Stimulated activated naive CD8-positive, alpha-beta T cell treated with anti-CD3 and anti-CD28 coated beads, Interleukin-15, amount 100 ng/mL, for 72 hours (primary cell): ENCODE measurements around the gene ASB11.

Experiments
- ATAC-seq: fragments of 150-1000 bp; cut with Tn5 transposase; 2 replicates; pipeline ENCODE4 v1.10.0; 2021; ENCODE audit warnings: mild to moderate bottlenecking, moderate library complexity
- DNase-seq, 2 donors: peaks; one replicate each; pipeline ENCODE4 v3.0.0; 2021 to 2022
- H3K27ac Mint-ChIP-seq, 2 donors: one replicate each; pipeline ENCODE4 v1.8.0; 2022; ENCODE audit warnings: mild to moderate bottlenecking in 2 of 2, mixed read lengths in 2 of 2, moderate library complexity in 2 of 2
- H3K27me3 Mint-ChIP-seq: one replicate; pipeline ENCODE4 v1.8.0; 2022; ENCODE audit warnings: mixed read lengths
- H3K4me1 Mint-ChIP-seq: one replicate; pipeline ENCODE4 v1.8.0; 2022; ENCODE audit warnings: mild to moderate bottlenecking, mixed read lengths
- H3K4me3 Mint-ChIP-seq, 2 donors: one replicate each; pipeline ENCODE4 v1.8.0; 2022; ENCODE audit warnings: mild to moderate bottlenecking in 2 of 2, mixed read lengths in 2 of 2, moderate library complexity in 1 of 2
- H3K9me3 Mint-ChIP-seq, 2 donors: one replicate each; pipeline ENCODE4 v1.8.0; 2022; ENCODE audit warnings: mixed read lengths in 2 of 2

Gene ASB11, protein sequence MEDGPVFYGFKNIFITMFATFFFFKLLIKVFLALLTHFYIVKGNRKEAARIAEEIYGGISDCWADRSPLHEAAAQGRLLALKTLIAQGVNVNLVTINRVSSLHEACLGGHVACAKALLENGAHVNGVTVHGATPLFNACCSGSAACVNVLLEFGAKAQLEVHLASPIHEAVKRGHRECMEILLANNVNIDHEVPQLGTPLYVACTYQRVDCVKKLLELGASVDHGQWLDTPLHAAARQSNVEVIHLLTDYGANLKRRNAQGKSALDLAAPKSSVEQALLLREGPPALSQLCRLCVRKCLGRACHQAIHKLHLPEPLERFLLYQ

DNA sequence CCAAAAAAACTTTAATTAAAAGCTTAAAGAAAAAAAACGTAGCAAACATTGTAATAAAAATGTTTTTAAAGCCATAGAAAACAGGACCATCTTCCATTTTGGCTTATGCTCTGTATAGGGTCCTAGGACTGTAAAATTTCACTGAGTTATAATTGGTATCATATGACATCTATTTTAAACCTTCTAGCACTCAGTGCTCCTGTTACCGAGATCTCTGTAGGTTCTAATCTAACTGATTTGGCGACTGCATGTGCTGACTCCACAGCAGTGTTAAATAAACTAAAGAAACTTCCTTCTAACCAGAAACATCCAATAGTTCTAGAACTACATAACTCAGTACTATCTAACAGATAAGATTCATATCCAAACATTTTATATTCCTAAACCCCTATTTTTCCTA, at the start of gene ASB11:
TSS of gene ASB11 (minus strand) at position 132 of the 400 bp plus-strand sequence. CDS start at position 97, 35 bp downstream.
- DNase-seq (no peak), ATAC-seq (no peak)
- Mint-ChIP-seq H3K9me3 (no peaks in the 10 kb centered on the region), H3K4me1 (no peaks in the 10 kb centered on the region), H3K27ac (no peak within 1 kb of the TSS), H3K27me3 (no peaks in the 10 kb centered on the region), H3K4me3 (no peak within 1 kb of the TSS)

DNA sequence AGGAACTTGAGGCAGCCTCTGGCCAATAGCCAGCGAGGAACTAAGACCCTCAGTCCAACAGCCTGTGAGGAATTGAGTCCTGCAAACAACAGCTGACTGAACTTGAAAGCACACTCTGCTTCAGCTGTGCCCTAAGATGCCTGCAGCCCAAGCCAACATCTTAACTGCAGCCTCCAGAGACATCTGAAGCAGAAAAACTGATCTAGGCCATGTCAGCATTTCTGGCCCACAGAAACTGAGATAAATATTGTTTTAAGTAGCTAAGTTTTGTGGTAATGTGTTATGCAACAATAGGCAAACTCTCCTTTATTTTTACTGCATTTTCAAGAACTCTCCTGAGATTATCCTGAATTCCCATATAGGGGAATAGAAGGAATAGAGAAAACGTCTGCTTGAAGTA, 44.3 kb upstream of the ASB11 start:
- Mint-ChIP-seq H3K4me1 (no peaks in the 10 kb centered on the region), H3K9me3 (no peaks in the 10 kb centered on the region), H3K27ac (no peak overlapping the region), H3K27me3 (peaks cover 8% of the 10 kb centered on the region), H3K4me3 (no peak overlapping the region)
- DNase-seq = no peak
- no peak for ATAC-seq

DNA sequence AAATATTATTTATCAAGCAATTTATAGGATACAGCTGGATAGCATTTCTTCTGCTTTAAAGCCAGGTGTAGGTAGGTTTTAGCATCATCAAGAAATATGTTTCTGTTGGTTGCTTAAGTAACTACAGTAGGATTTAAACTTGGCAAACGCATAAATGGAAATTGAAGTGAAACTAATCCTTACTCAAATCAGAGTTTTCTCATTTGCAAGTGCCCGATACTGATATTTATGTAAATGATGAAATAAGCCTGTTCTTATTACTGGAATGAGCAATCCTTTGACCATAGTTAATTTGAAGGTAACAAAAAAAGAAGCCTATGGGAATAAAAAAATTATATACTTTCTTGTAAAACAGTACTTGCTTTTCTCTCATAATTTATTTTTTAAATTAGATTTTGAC, 43.1 kb upstream of the ASB11 start:
- Mint-ChIP-seq H3K9me3 (no peaks in the 10 kb centered on the region), H3K27ac (no peak overlapping the region), H3K27me3 (peaks cover 8% of the 10 kb centered on the region), H3K4me3 (no peak overlapping the region), H3K4me1 (no peaks in the 10 kb centered on the region)
- ATAC-seq = no peak
- no peak for DNase-seq

DNA sequence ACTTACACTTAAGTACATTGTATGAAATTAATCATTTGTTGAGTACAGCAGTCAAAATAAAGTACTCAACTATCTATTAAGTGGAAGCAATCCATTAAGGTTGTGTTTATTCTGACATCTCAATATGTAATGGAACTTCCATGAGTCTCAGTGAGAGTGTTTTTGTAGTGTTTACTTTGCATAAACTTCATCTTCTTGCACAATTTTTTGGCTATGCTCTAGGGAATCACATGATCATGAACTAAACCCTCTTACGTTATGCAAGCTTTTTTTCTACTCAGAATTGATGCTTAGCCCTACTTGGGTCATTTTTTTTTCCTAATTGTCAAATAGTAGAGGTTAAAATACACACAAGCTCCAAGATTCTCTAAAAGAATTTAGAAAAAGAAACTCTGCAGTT, 41.0 kb upstream of the ASB11 start:
- no peak overlapping the region for H3K27ac Mint-ChIP-seq
- H3K4me3 Mint-ChIP-seq = no peak overlapping the region
- no peaks in the 10 kb centered on the region for H3K4me1 Mint-ChIP-seq
- ATAC-seq = no peak
- H3K9me3 Mint-ChIP-seq = no peaks in the 10 kb centered on the region
- DNase-seq = no peak
- peaks cover 8% of the 10 kb centered on the region for H3K27me3 Mint-ChIP-seq

DNA sequence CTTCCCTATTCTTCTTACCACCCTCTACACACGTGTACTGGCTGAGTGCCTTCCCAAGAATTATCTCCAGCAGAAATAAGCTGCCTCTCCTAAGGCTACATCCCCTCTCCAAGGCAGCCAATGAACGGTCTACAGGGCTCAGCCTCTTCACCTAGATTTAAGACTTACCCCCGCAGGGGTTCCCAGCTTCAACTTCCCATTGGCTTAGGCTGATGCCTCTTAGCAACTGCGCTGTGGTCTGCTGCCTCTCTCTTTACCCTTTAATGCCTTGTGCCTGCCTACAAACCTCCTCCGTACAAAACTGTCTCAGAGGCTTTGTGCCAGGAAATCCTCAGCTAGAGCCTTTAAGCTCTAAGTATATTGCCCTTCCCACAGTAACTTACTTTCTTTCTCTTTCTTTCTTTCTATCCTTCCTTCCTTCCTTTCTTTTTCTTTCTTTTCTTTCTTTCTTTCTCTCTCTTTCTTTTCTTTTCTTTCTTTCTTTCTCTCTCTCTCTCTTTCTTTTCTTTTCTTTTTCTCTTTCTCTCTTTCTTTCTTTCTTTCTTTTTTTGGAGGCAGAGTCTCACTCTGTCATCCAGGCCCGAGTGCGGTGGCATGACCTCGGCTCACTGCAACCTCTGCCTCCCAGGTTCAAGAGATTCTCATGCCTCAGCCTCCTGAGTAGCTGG, 35.0 kb upstream of the ASB11 start:
- H3K4me3 Mint-ChIP-seq = no peak overlapping the region
- H3K27me3 Mint-ChIP-seq = peaks cover 8% of the 10 kb centered on the region
- ATAC-seq (no peak), DNase-seq (no peak)
- H3K9me3 Mint-ChIP-seq = no peaks in the 10 kb centered on the region
- H3K27ac Mint-ChIP-seq = peak overlapping the region in 1 of 2 donors; percentile 70
- no peaks in the 10 kb centered on the region for H3K4me1 Mint-ChIP-seq

DNA sequence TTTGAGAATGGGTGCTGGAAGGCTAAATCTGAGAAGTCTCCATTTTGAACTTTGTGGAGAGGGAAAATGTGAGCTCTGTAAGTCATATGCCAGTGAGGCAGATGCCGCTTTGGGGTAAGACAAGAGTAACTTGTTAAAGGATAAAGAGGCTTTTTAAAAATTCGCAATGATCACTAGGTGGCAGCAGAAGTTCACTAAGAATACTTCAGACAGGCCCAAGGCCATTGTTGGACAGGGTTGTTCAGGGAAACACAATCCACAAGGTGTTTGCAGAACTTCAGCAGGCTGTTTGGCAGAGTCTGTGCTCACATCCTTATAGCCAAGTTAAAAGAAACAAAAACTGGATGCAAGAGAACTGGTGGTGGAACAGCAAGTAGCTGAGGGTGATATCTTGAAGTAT, 33.6 kb upstream of the ASB11 start:
- Mint-ChIP-seq H3K4me3 (no peak overlapping the region), H3K4me1 (no peaks in the 10 kb centered on the region), H3K27me3 (peaks cover 12% of the 10 kb centered on the region), H3K27ac (no peak overlapping the region), H3K9me3 (no peaks in the 10 kb centered on the region)
- DNase-seq = peak; percentile 1 to 14
- peak; percentile 52 for ATAC-seq

DNA sequence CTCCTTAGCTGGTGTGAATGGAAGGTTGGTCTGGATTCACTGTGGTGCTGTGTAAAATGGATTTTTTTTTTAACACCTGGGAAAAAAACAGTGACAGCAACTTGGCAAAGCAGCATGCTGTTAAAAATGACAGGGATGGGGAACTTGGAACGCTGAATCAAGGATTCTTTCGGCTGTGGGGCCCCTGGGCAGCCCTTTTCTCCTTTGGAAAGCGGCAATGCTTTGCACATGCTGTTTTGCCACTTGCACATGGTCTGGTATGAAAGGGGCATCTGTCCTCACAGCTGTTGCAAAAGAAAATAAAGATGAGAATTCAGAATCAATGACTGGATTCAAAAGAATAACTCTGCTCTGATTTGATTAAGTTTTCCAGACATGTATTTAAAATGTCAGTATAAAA, 30.5 kb upstream of the ASB11 start:
- ATAC-seq = no peak
- no peak overlapping the region for H3K4me3 Mint-ChIP-seq
- no peak overlapping the region for H3K27ac Mint-ChIP-seq
- peaks cover 16% of the 10 kb centered on the region for H3K27me3 Mint-ChIP-seq
- no peak for DNase-seq
- H3K9me3 Mint-ChIP-seq = no peaks in the 10 kb centered on the region
- H3K4me1 Mint-ChIP-seq = no peaks in the 10 kb centered on the region

DNA sequence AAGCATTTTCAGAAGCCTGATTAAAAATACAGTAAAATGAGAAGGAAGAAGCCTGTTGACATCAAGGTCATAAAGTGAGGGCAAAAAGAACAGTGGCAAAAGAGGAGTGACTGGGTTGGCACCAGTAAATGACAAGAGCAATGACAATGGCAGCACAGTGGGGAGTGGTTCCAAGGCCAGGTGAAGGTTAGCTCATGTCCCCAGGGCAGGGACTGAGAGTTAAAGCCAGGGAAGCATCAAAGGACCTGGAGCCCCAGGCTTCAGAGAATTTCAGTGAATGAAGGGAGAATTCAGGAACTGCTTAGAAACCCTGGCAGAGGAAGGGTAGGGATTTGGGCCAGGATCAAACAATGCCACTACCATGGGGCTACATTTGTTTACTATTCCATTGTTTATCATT, 28.7 kb upstream of the ASB11 start:
- no peaks in the 10 kb centered on the region for H3K9me3 Mint-ChIP-seq
- H3K27ac Mint-ChIP-seq = no peak overlapping the region
- peaks cover 16% of the 10 kb centered on the region for H3K27me3 Mint-ChIP-seq
- H3K4me3 Mint-ChIP-seq = no peak overlapping the region
- H3K4me1 Mint-ChIP-seq = no peaks in the 10 kb centered on the region
- ATAC-seq = no peak
- DNase-seq = no peak

DNA sequence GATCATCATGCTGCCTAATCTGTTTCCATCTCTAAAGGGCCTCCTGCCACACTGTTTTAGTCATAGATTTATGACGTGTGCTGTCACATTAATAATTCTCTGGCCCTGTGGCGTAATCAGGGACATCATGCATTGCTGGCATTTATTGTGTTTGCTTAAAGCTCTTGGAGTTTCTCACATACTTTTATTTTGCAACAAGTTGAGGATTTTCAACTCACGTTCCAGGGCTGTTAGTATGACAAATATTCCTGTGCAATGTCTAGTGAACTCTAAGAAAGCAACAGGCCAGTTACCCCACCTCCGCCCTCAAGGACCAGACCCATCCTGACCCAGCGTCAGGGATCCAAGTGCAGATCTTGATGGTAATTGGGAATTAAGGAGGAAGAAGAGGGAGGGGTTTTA, 27.6 kb upstream of the ASB11 start:
- no peak for DNase-seq
- Mint-ChIP-seq H3K9me3 (no peaks in the 10 kb centered on the region), H3K4me1 (no peaks in the 10 kb centered on the region), H3K27ac (no peak overlapping the region), H3K27me3 (peaks cover 13% of the 10 kb centered on the region), H3K4me3 (no peak overlapping the region)
- no peak for ATAC-seq

DNA sequence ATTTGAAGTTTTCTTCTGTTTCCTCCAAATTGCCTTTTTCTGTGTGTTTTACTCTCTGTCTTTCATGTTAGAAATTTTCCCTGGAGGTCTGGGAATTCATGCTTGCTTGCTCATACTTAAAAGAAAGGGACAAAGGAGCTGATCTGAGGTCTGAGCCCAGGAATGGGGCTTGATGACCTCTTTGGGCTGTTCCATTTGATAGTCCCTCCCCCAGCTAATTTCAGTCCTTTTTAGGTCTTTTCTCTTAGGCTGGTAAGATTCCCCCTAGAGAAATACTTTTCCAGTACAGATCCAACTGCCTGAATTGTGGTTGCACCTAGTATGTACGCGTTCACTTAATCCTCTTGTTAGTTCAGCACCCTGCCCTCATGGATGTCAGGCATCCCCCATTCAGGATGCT, 25.4 kb upstream of the ASB11 start:
- Mint-ChIP-seq H3K4me1 (peaks cover 6% of the 10 kb centered on the region), H3K27me3 (peaks cover 15% of the 10 kb centered on the region), H3K27ac (no peak overlapping the region), H3K9me3 (no peaks in the 10 kb centered on the region), H3K4me3 (no peak overlapping the region)
- ATAC-seq (no peak), DNase-seq (no peak)

DNA sequence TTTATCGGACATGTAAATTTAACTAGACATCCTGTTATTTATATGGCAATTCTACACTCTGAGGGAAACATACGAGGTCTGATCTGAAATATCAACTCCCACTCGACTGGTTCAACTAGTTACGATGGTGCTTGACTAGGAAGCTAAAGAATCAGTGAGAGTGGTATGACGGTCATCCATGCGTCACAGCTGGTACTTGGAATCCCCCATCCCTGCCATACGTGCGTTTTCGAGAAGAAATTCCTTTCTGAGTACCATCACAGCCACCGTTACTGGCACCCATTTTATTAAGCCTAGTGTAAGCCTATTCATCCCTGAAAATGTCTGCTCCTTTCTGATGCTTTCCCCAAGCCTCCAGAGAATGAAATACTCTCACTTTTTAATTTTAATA, 20.6 kb upstream of the ASB11 start:
- ATAC-seq = peak; percentile 52
- Mint-ChIP-seq H3K4me1 (peaks cover 6% of the 10 kb centered on the region), H3K9me3 (no peaks in the 10 kb centered on the region), H3K4me3 (peak overlapping the region; percentile 88 to 93), H3K27me3 (peaks cover 7% of the 10 kb centered on the region), H3K27ac (peak overlapping the region; percentile 56 to 94)
- peak; percentile 5 to 61 for DNase-seq

DNA sequence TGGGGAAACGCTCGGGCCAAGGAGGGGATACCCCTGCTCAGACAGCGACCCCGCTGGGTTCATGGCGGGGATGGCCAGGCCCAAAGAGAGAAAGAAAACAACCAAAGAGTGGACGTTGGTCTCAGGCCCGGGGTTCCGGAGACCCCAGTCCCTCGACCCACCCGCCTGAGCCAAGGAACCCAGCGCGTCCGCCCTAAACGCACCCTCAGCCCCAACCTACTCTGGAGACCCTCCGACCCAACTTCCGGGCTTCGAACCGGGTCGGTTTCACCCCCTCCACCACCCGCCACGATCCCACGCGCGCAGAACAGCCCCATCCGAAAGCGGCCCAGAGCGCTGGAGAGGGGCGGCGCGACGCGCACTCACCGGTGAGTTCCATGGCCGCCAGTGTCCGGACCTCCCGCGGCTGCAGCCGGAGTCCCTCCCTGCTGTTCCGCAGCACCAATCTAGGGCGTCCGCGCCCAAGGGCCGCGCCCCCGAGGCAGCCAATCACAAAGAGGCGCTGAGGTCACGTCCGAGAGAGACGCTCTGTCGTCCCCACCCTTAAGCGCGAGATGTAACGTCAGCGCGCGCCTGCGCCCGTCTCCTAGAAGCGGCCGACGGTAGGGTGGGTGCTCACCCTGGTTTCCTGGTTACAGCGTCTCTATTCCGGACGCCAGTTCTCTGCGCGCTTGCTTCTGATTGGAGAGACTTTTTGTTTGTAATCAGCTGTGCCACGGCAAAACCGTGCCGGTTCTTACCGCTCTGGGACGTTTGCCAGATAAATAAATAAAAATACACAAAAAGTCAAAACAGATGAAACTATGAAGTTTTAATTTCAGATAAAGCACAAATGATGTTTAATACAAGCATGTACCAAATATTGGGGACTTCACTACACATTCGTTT, 19.9 kb upstream of the ASB11 start, which contains the start of gene PIGA:
TSS of gene PIGA (minus strand) at position 389 of the 888 bp plus-strand sequence. CDS start 3,593 bp downstream, outside the sequence.
- peak within 1 kb of the TSS; percentile 94 to 97 for H3K27ac Mint-ChIP-seq
- DNase-seq = peak; percentile 85 to 94
- H3K4me3 Mint-ChIP-seq = peak within 1 kb of the TSS; percentile 88 to 93
- ATAC-seq = peak; percentile 98
- H3K4me1 Mint-ChIP-seq = peaks cover 6% of the 10 kb centered on the region
- H3K27me3 Mint-ChIP-seq = peaks cover 7% of the 10 kb centered on the region
- no peaks in the 10 kb centered on the region for H3K9me3 Mint-ChIP-seq

DNA sequence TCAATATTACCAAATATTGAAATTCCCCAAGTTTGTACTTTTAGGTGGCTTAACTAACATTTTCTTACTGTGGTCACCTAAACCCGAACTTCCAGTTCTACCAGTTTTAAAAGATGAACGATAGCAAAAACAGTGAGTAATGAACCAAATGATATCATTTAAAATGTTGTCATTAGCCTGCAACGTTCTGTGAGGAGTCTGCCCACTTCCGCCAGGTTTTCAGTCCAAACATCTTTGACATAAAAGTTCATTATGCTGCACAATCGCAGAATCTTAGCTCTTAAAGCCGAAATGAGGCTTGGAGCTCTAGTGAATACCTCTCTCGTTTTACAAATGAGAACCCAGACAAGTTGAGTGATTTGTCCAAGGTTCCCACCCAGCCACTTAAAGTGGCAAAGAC, 19.1 kb upstream of the ASB11 start:
- Mint-ChIP-seq H3K4me1 (peaks cover 6% of the 10 kb centered on the region), H3K27me3 (peaks cover 7% of the 10 kb centered on the region), H3K27ac (peak overlapping the region; percentile 94 to 97), H3K9me3 (no peaks in the 10 kb centered on the region), H3K4me3 (peak overlapping the region; percentile 88 to 93)
- ATAC-seq (no peak), DNase-seq (no peak)

DNA sequence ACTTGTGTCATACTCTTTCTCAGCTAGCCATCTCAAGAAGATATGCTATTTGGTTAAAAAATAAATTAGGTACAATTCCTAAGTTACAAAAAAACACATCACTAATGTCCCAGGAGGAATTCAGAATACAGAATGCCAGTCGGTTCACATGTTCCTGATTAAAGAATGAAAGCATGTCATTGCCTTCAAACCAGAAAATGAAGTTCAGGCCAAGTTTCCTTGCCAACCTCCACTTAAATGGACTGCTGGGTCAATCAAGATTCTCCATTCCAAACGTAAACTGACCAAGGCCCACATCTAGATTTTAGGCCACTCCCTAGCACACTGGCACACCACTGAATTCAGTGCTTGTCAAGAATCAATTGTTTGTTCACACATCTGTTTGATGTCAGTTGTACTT, 13.4 kb upstream of the ASB11 start:
- ATAC-seq = no peak
- no peaks in the 10 kb centered on the region for H3K27me3 Mint-ChIP-seq
- no peak overlapping the region for H3K4me3 Mint-ChIP-seq
- no peaks in the 10 kb centered on the region for H3K4me1 Mint-ChIP-seq
- DNase-seq = no peak
- no peak overlapping the region for H3K27ac Mint-ChIP-seq
- no peaks in the 10 kb centered on the region for H3K9me3 Mint-ChIP-seq

DNA sequence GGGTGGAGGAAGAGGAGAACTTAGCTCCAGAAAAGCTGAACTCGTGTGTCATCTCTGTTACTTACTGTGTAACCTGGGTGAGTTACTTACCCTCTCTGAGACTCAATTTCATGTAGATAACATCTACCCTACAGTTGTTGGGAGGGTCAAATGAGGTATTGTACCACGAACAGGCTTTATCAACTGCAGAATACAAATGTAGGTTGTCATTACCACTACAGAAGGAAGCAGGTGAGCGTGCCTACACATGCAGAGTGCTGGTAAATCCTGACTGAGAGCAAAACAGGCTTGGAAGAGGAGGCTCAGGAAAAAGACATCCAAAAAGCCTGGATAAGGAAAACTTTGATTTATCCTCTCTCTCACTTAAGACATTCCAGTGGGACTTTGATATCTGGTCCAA, 12.7 kb upstream of the ASB11 start:
- Mint-ChIP-seq H3K9me3 (no peaks in the 10 kb centered on the region), H3K4me1 (no peaks in the 10 kb centered on the region), H3K27me3 (no peaks in the 10 kb centered on the region), H3K4me3 (no peak overlapping the region), H3K27ac (no peak overlapping the region)
- DNase-seq (no peak), ATAC-seq (no peak)

DNA sequence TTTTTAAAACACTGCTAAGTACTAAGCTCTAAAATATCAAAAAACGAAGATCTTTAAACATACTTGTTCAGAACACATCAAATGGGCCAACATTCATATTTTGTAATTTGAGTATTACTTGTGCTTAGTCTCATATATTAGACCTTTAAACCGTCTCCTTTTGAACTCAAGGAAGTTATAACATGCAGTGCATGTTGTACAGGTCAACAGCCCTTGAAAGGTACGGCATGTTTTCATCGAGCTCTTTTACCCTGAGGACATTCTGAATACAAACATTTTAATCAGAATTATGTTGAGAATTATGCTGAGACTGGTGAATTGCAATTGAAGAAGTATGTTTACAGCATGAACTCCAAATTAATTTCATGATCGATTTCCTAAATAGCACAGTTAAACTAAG, 7.0 kb upstream of the ASB11 start:
- Mint-ChIP-seq H3K4me1 (no peaks in the 10 kb centered on the region), H3K27me3 (no peaks in the 10 kb centered on the region), H3K4me3 (no peak overlapping the region), H3K9me3 (no peaks in the 10 kb centered on the region), H3K27ac (no peak overlapping the region)
- DNase-seq = no peak
- no peak for ATAC-seq
